GM19324 (cell line): ENCODE measurements around the gene AP1M2.
A peak's percentile ranks its signal among the peaks of the same experiment; 100 is the strongest.
"Not testable (repeated sequence)": the region's sequence is repeated elsewhere in the genome, so short reads cannot be mapped to it uniquely, and the experiment has no call there.

Experiments
- ATAC-seq: cut with Tn5 transposase; IDR thresholded peaks from one replicate; pipeline ENCODE4 v1.9.1; 2021; ENCODE audit warnings: mild to moderate bottlenecking, moderate library complexity; ENCODE audit not compliant: unreplicated experiment, low FRiP score

AP1M2 gene

GRCh38 chr19:10602330-10603083, 15.4 kb upstream of the AP1M2 start:
- peak; percentile 69 for ATAC-seq

- ATAC-seq, result no peak
Measured at GRCh38 chr19:10601999-10602329, 14.9 kb upstream of the AP1M2 start.

GRCh38 chr19:10600149-10600548, 13.0 kb upstream of the AP1M2 start:
- ATAC-seq, result no peak

GRCh38 chr19:10593820-10594637, 6.9 kb upstream of the AP1M2 start:
- no peak for ATAC-seq

GRCh38 chr19:10593148-10593547, 6.0 kb upstream of the AP1M2 start:
- no peak for ATAC-seq

GRCh38 chr19:10587839-10588150, 683 bp upstream of the AP1M2 start:
- no peak for ATAC-seq

- no peak for ATAC-seq
Measured at GRCh38 chr19:10586396-10586795, 716 bp downstream of the AP1M2 start.

- ATAC-seq, result no peak
Measured at GRCh38 chr19:10583036-10583776, 3.9 kb downstream of the AP1M2 start.

GRCh38 chr19:10582091-10582490, 5.0 kb downstream of the AP1M2 start:
- ATAC-seq, result no peak

GRCh38 chr19:10580979-10581631, 6.0 kb downstream of the AP1M2 start:
- ATAC-seq, result no peak

- ATAC-seq, result no peak
Measured at GRCh38 chr19:10577951-10578350, 9.2 kb downstream of the AP1M2 start.

GRCh38 chr19:10575011-10575716, 11.9 kb downstream of the AP1M2 start:
- no peak for ATAC-seq

GRCh38 chr19:10574462-10574861, 12.7 kb downstream of the AP1M2 start:
- ATAC-seq, result no peak

- not testable (repeated sequence) for ATAC-seq
Measured at GRCh38 chr19:10573793-10574192, 13.3 kb downstream of the AP1M2 start.

- ATAC-seq, result peak; percentile 72
Measured at GRCh38 chr19:10568826-10569651, 18.1 kb downstream of the AP1M2 start, which contains the start of gene CDKN2D. Gene CDKN2D (minus strand): TSS chr19:10568979. CDS start chr19:10568653, 326 bp downstream.

- peak; percentile 1 for ATAC-seq
Measured at GRCh38 chr19:10568062-10568825, 18.9 kb downstream of the AP1M2 start.

- ATAC-seq, result no peak
Measured at GRCh38 chr19:10567656-10568055, 19.5 kb downstream of the AP1M2 start.

- ATAC-seq, result no peak
Measured at GRCh38 chr19:10566658-10567410, 20.3 kb downstream of the AP1M2 start.
